Upper lobe of left lung (tissue), 6 donors: ENCODE data around the gene NANS. TPM values are rescaled to one million over a fixed set of nuclear protein-coding genes. Genes with fewer than 3 reads are reported as not detected.

ENCODE experiments used
- ATAC-seq, 2 donors: fragments of 200-7000 bp; cut with Tn5 transposase; one replicate each; pipeline ENCODE4 v1.9.1; 2022; ENCODE audit warnings: mild to moderate bottlenecking in 2 of 2, moderate library complexity in 2 of 2; ENCODE audit not compliant: low FRiP score in 2 of 2
- DNase-seq, 2 donors: peaks; one replicate each; pipeline ENCODE4 v3.0.0-alpha.2; 2019 to 2020
- H3K27ac ChIP-seq, 4 donors: fragments of 200-600 bp; sonication (generic); one replicate each; pipeline ENCODE4 v1.5.1; 2016 to 2019
- H3K27me3 ChIP-seq, 4 donors: fragments of 200-600 bp; sonication (generic); one replicate each; pipeline ENCODE4 v1.5.1; 2017 to 2019
- H3K36me3 ChIP-seq, 4 donors: fragments of 200-600 bp; sonication (generic); one replicate each; pipeline ENCODE4 v1.5.1; 2016 to 2019
- H3K4me1 ChIP-seq, 4 donors: fragments of 200-600 bp; sonication (generic); one replicate each; pipeline ENCODE4 v1.5.1; 2018 to 2019
- H3K4me3 ChIP-seq, 4 donors: fragments of 200-600 bp; sonication (generic); one replicate each; pipeline ENCODE4 v1.5.1; 2017 to 2019; ENCODE audit warnings: mild to moderate bottlenecking in 2 of 4, moderate library complexity in 1 of 4
- H3K9me3 ChIP-seq, 4 donors: fragments of 200-600 bp; sonication (generic); one replicate each; pipeline ENCODE4 v1.5.1; 2018 to 2019
- CTCF ChIP-seq, 6 experiments: fragments of 450-650 bp in 4 of 6; fragments of 200-600 bp in 2 of 6; sonication (generic) in 2 of 6; IDR thresholded peaks; one replicate each; pipeline ENCODE4 v1.5.1; 2016 to 2019; ENCODE audit warnings: antibody characterized with exemption in 6 of 6
- EP300 ChIP-seq, 4 donors: sonication (generic); formaldehyde crosslinking; IDR thresholded peaks; one replicate each; pipeline ENCODE4 v1.5.1; 2017; ENCODE audit warnings: antibody characterized with exemption in 4 of 4, control low read depth in 2 of 4
- POLR2A ChIP-seq, 4 donors: fragments of 450-650 bp; IDR thresholded peaks; one replicate each; pipeline ENCODE4 v1.5.1; 2016 to 2017; ENCODE audit warnings: antibody characterized with exemption in 4 of 4, mild to moderate bottlenecking in 2 of 4
- POLR2AphosphoS5 ChIP-seq, 2 donors: sonication (generic); formaldehyde crosslinking; IDR thresholded peaks; one replicate each; pipeline ENCODE4 v1.5.1; 2017; ENCODE audit warnings: antibody characterized with exemption in 2 of 2
- WGBS, 2 donors: methylation state at CpG; one replicate each; pipeline ENCODE4 v1.1.5; 2017 to 2018; 5-methylcytosine and 5-hydroxymethylcytosine counted together
- total RNA-seq, 6 donors: library from RNA; depleted of rRNA in 4 of 6; stranded (reverse); fragments of >200 nt in 4 of 6; gene quantifications; one replicate each; pipeline versions ENCODE4 v1.1.0 to v1.2.1, GENCODE V29; 2016 to 2021
- donor health status: DM: no; HTN: no; CAD: no; lungs with moderate emphysema.
- donor health status: DM: no; HTN: yes; CAD: no; lungs with severe emphysema.

NANS gene
- total RNA-seq, 6 donors from 2014 or later: 41.4 to 75.5 (median 60.7) TPM

GRCh38 chr9:98081477-98082219 is 25.1 kb downstream of the NANS start:
- WGBS, 2 donors: 70 to 77% methylated on average over 4 to 6 of the region's 6 CpGs
- ATAC-seq: peak in 1 of 2 donors; percentile 27

GRCh38 chr9:98083061-98083501 is 26.5 kb downstream of the NANS start:
- WGBS, 2 donors: 95 to 96% methylated on average over 2 of the region's 2 CpGs

More at GRCh38 chr9:98081477-98082219, 25.1 kb downstream of the NANS start:
- Histone ChIP-seq H3K4me3 (no peak overlapping the region), H3K27me3 (no peaks in the 10 kb centered on the region), H3K36me3 (peaks cover 7 to 88% (median 66%) of the 10 kb centered on the region in 4 donors), H3K4me1 (peaks cover 0 to 14% (median 6%) of the 10 kb centered on the region in 4 donors), H3K27ac (peak overlapping the region in 3 of 4 donors; percentile 16 to 32 (median 16)), H3K9me3 (no peaks in the 10 kb centered on the region)
- peak in 1 of 2 donors; percentile 55 for DNase-seq
- TF ChIP-seq CTCF (IDR thresholded peaks at IDR 0.05) (no peak), POLR2AphosphoS5 (IDR thresholded peaks at IDR 0.05) (peak; percentile 28 to 51), POLR2A (IDR thresholded peaks at IDR 0.05) (no peak), EP300 (IDR thresholded peaks at IDR 0.05) (peak in 2 of 4 donors; percentile 23 to 30)

GRCh38 chr9:98083566-98084183 is 27.1 kb downstream of the NANS start:
- peaks cover 0 to 22% (median 6%) of the 10 kb centered on the region in 4 donors for H3K4me1 ChIP-seq
- 91 to 98% methylated on average over 7 of the region's 7 CpGs for WGBS, 2 donors
- peaks cover 7 to 76% (median 54%) of the 10 kb centered on the region in 4 donors for H3K36me3 ChIP-seq
- no peak overlapping the region for H3K27ac ChIP-seq
- TF ChIP-seq CTCF (IDR thresholded peaks at IDR 0.05) (no peak), EP300 (IDR thresholded peaks at IDR 0.05) (no peak), POLR2AphosphoS5 (IDR thresholded peaks at IDR 0.05) (no peak), POLR2A (IDR thresholded peaks at IDR 0.05) (no peak)
- H3K4me3 ChIP-seq: no peak overlapping the region
- no peaks in the 10 kb centered on the region for H3K9me3 ChIP-seq
- ATAC-seq (no peak), DNase-seq (no peak)
- no peaks in the 10 kb centered on the region for H3K27me3 ChIP-seq

More at GRCh38 chr9:98083061-98083501, 26.5 kb downstream of the NANS start:
- no peak for DNase-seq
- Histone ChIP-seq H3K27me3 (no peaks in the 10 kb centered on the region), H3K36me3 (peaks cover 7 to 82% (median 59%) of the 10 kb centered on the region in 4 donors), H3K9me3 (no peaks in the 10 kb centered on the region), H3K4me1 (peaks cover 0 to 21% (median 6%) of the 10 kb centered on the region in 4 donors), H3K4me3 (no peak overlapping the region), H3K27ac (no peak overlapping the region)
- ATAC-seq: peak in 1 of 2 donors; percentile 61
- no peak for TF ChIP-seq POLR2AphosphoS5 (IDR thresholded peaks at IDR 0.05)
- TF ChIP-seq CTCF (IDR thresholded peaks at IDR 0.05): no peak
- no peak for TF ChIP-seq EP300 (IDR thresholded peaks at IDR 0.05)
- no peak for TF ChIP-seq POLR2A (IDR thresholded peaks at IDR 0.05)

GRCh38 chr9:98084396-98084795 is 27.9 kb downstream of the NANS start:
- Histone ChIP-seq H3K36me3 (peaks cover 7 to 72% (median 51%) of the 10 kb centered on the region in 4 donors), H3K4me3 (no peak overlapping the region), H3K4me1 (peaks cover 0 to 22% (median 6%) of the 10 kb centered on the region in 4 donors), H3K27me3 (no peaks in the 10 kb centered on the region), H3K9me3 (no peaks in the 10 kb centered on the region), H3K27ac (no peak overlapping the region)
- ATAC-seq (no peak), DNase-seq (no peak)
- TF ChIP-seq POLR2A (IDR thresholded peaks at IDR 0.05) (no peak), POLR2AphosphoS5 (IDR thresholded peaks at IDR 0.05) (no peak), CTCF (IDR thresholded peaks at IDR 0.05) (no peak), EP300 (IDR thresholded peaks at IDR 0.05) (no peak)
- 78 to 95% methylated on average over 3 of the region's 3 CpGs for WGBS, 2 donors
